ENCODE results near the gene LOX.

DNA sequence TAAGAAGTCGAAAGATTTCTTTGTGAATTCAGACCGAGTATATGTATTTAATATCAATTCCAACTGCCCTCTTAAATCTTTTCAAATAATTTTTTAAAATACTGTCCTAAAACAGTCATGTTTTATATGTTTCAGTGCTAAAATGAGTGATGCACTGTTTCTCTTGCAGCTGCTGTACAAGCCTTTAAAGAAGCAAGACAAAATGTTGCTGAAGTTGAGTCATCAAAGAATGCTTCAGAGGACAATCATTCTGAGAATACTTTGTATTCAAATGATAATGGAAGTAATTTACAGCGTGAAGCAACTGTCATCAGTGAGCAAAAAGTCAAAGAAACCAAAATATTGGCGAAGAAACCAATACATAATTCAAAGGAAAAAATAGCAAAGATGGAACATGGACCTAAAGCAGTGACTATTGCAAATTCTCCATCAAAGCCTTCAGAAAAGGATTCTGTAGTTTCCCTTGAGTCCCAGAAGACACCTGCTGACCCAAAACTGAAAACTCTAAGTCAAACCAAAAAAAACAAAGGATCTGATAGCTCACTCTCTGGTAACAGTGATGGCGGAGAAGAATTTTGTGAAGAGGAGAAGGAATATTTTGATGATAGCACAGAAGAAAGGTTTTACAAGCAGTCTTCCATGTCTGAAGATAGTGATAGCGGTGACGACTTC, 58.0 kb downstream of the LOX start:
- TF ChIP-seq CTCF (IDR thresholded peaks at IDR 0.05) = no peak
- no peak for TF ChIP-seq POLR2A (IDR thresholded peaks at IDR 0.05; ENCODE audit: low read depth)
